Nephron (organoid): ENCODE data around the gene LKAAEAR1.

Experiments
- H3K27ac Mint-ChIP-seq, 3 experiments: 2 replicates each; pipeline ENCODE4 v1.8.0; 2020; ENCODE audit warnings: mixed read lengths in 3 of 3, mild to moderate bottlenecking in 2 of 3, moderate library complexity in 1 of 3
- H3K27me3 Mint-ChIP-seq: 2 replicates; pipeline ENCODE4 v1.8.0; 2021; ENCODE audit warnings: low read depth, mild to moderate bottlenecking, moderate library complexity, mixed read lengths
- H3K36me3 Mint-ChIP-seq: 2 replicates; pipeline ENCODE4 v1.8.0; 2020; ENCODE audit warnings: low read depth, mixed read lengths
- H3K4me1 Mint-ChIP-seq: 2 replicates; pipeline ENCODE4 v1.8.0; 2020; ENCODE audit warnings: mixed read lengths
- H3K4me3 Mint-ChIP-seq, 3 experiments: 2 replicates each; pipeline ENCODE4 v1.8.0; 2020; ENCODE audit warnings: mild to moderate bottlenecking in 3 of 3, mixed read lengths in 3 of 3, moderate library complexity in 2 of 3
- H3K9me3 Mint-ChIP-seq: 2 replicates; pipeline ENCODE4 v1.8.0; 2020; ENCODE audit warnings: mixed read lengths
- CTCF ChIP-seq, 3 experiments: fragments of 200-600 bp; sonication (generic); IDR thresholded peaks; one replicate each; pipeline ENCODE4 v1.5.0; 2021; ENCODE audit warnings: antibody characterized with exemption in 3 of 3; ENCODE audit not compliant: unreplicated experiment in 3 of 3

Gene LKAAEAR1

GRCh38 chr20:64099086-64099786 lies 15.0 kb upstream of the LKAAEAR1 start:
- Mint-ChIP-seq H3K27ac (no peak overlapping the region), H3K36me3 (peaks cover 5% of the 10 kb centered on the region), H3K9me3 (peaks cover 3% of the 10 kb centered on the region), H3K4me1 (no peaks in the 10 kb centered on the region), H3K27me3 (peaks cover 55% of the 10 kb centered on the region), H3K4me3 (no peak overlapping the region)
- no peak for TF ChIP-seq CTCF (IDR thresholded peaks at IDR 0.05; ENCODE audit: unreplicated experiment in 3 of 3)

- peaks cover 48% of the 10 kb centered on the region for H3K27me3 Mint-ChIP-seq
- no peaks in the 10 kb centered on the region for H3K4me1 Mint-ChIP-seq
- no peak overlapping the region for H3K27ac Mint-ChIP-seq
- no peak for TF ChIP-seq CTCF (IDR thresholded peaks at IDR 0.05; ENCODE audit: unreplicated experiment in 3 of 3)
- H3K9me3 Mint-ChIP-seq = peaks cover 3% of the 10 kb centered on the region
- H3K4me3 Mint-ChIP-seq = no peak overlapping the region
- H3K36me3 Mint-ChIP-seq = peaks cover 5% of the 10 kb centered on the region
Measured at GRCh38 chr20:64098471-64099013, 14.3 kb upstream of the LKAAEAR1 start.

GRCh38 chr20:64096535-64096934 lies 12.3 kb upstream of the LKAAEAR1 start:
- Mint-ChIP-seq H3K9me3 (peaks cover 3% of the 10 kb centered on the region), H3K4me1 (no peaks in the 10 kb centered on the region), H3K27ac (no peak overlapping the region), H3K36me3 (peaks cover 5% of the 10 kb centered on the region), H3K4me3 (peak overlapping the region in 1 of 3 experiments; percentile 0), H3K27me3 (peaks cover 41% of the 10 kb centered on the region)
- TF ChIP-seq CTCF (IDR thresholded peaks at IDR 0.05; ENCODE audit: unreplicated experiment in 3 of 3) = no peak

GRCh38 chr20:64095927-64096326 lies 11.7 kb upstream of the LKAAEAR1 start:
- H3K27ac Mint-ChIP-seq = no peak overlapping the region
- peaks cover 5% of the 10 kb centered on the region for H3K36me3 Mint-ChIP-seq
- H3K4me3 Mint-ChIP-seq = no peak overlapping the region
- H3K27me3 Mint-ChIP-seq = peaks cover 37% of the 10 kb centered on the region
- no peak for TF ChIP-seq CTCF (IDR thresholded peaks at IDR 0.05; ENCODE audit: unreplicated experiment in 3 of 3)
- peaks cover 3% of the 10 kb centered on the region for H3K9me3 Mint-ChIP-seq
- H3K4me1 Mint-ChIP-seq = no peaks in the 10 kb centered on the region

GRCh38 chr20:64095455-64095854 lies 11.3 kb upstream of the LKAAEAR1 start:
- H3K27me3 Mint-ChIP-seq = peaks cover 32% of the 10 kb centered on the region
- no peak overlapping the region for H3K4me3 Mint-ChIP-seq
- no peak overlapping the region for H3K27ac Mint-ChIP-seq
- no peaks in the 10 kb centered on the region for H3K4me1 Mint-ChIP-seq
- no peak for TF ChIP-seq CTCF (IDR thresholded peaks at IDR 0.05; ENCODE audit: unreplicated experiment in 3 of 3)
- peaks cover 3% of the 10 kb centered on the region for H3K9me3 Mint-ChIP-seq
- H3K36me3 Mint-ChIP-seq = peaks cover 5% of the 10 kb centered on the region

GRCh38 chr20:64093013-64093503 lies 8.9 kb upstream of the LKAAEAR1 start:
- Mint-ChIP-seq H3K27me3 (peaks cover 34% of the 10 kb centered on the region), H3K4me1 (no peaks in the 10 kb centered on the region), H3K4me3 (no peak overlapping the region), H3K36me3 (peaks cover 5% of the 10 kb centered on the region), H3K9me3 (peaks cover 11% of the 10 kb centered on the region), H3K27ac (no peak overlapping the region)
- no peak for TF ChIP-seq CTCF (IDR thresholded peaks at IDR 0.05; ENCODE audit: unreplicated experiment in 3 of 3)
